Dendritic cell treated with granulocyte-macrophage colony-stimulating factor and Interleukin-4, amounts not matched to agents 40 ng/mL and 50 ng/mL, for 4 days (primary cell): Measurements from ENCODE around the gene RXRA.

Experiments
- H3K27ac Mint-ChIP-seq: one replicate; pipeline ENCODE4 v1.8.0; 2022; ENCODE audit warnings: mild to moderate bottlenecking, mixed read lengths
- H3K27me3 Mint-ChIP-seq: one replicate; pipeline ENCODE4 v1.8.0; 2022; ENCODE audit warnings: mild to moderate bottlenecking, mixed read lengths
- H3K36me3 Mint-ChIP-seq: one replicate; pipeline ENCODE4 v1.8.0; 2022; ENCODE audit warnings: low read depth, mixed read lengths
- H3K4me1 Mint-ChIP-seq: one replicate; pipeline ENCODE4 v1.8.0; 2022; ENCODE audit warnings: low read depth, mixed read lengths
- H3K4me3 Mint-ChIP-seq: one replicate; pipeline ENCODE4 v1.8.0; 2022; ENCODE audit warnings: mild to moderate bottlenecking, moderate library complexity, mixed read lengths
- H3K9me3 Mint-ChIP-seq: one replicate; pipeline ENCODE4 v1.8.0; 2022; ENCODE audit warnings: mixed read lengths
- intact Hi-C: fragments of 100-400 bp; cut with micrococcal nuclease; formaldehyde crosslinking; loops from one replicate; pipeline ENCODE4 v1.15.0; 2022

The RXRA gene

GRCh38 chr9:134469041-134469875 is 143.0 kb downstream of the RXRA start:
- H3K36me3 Mint-ChIP-seq = no peaks in the 10 kb centered on the region
- no peak overlapping the region for H3K27ac Mint-ChIP-seq

GRCh38 chr9:134472256-134472655 is 146.0 kb downstream of the RXRA start:
- no peaks in the 10 kb centered on the region for H3K4me1 Mint-ChIP-seq
- no peaks in the 10 kb centered on the region for H3K9me3 Mint-ChIP-seq
- no peak overlapping the region for H3K27ac Mint-ChIP-seq
- intact Hi-C loops = no loop called here
- no peaks in the 10 kb centered on the region for H3K36me3 Mint-ChIP-seq
- peaks cover 24% of the 10 kb centered on the region for H3K27me3 Mint-ChIP-seq
- H3K4me3 Mint-ChIP-seq = no peak overlapping the region

More at GRCh38 chr9:134469041-134469875, 143.0 kb downstream of the RXRA start:
- intact Hi-C loops = no loop called here
- H3K9me3 Mint-ChIP-seq = no peaks in the 10 kb centered on the region
- H3K4me3 Mint-ChIP-seq = no peak overlapping the region
- H3K27me3 Mint-ChIP-seq = peaks cover 29% of the 10 kb centered on the region
- H3K4me1 Mint-ChIP-seq = no peaks in the 10 kb centered on the region

- peaks cover 14% of the 10 kb centered on the region for H3K27me3 Mint-ChIP-seq
Measured at GRCh38 chr9:134473141-134474054, 147.1 kb downstream of the RXRA start.

GRCh38 chr9:134474055-134474370 is 147.8 kb downstream of the RXRA start:
- Mint-ChIP-seq H3K36me3 (no peaks in the 10 kb centered on the region), H3K27ac (no peak overlapping the region), H3K4me1 (no peaks in the 10 kb centered on the region), H3K27me3 (peaks cover 14% of the 10 kb centered on the region), H3K4me3 (no peak overlapping the region), H3K9me3 (no peaks in the 10 kb centered on the region)
- intact Hi-C loops = no loop called here

More at GRCh38 chr9:134473141-134474054, 147.1 kb downstream of the RXRA start:
- no peaks in the 10 kb centered on the region for H3K4me1 Mint-ChIP-seq
- intact Hi-C loops = no loop called here
- H3K36me3 Mint-ChIP-seq = no peaks in the 10 kb centered on the region
- H3K9me3 Mint-ChIP-seq = no peaks in the 10 kb centered on the region
- H3K27ac Mint-ChIP-seq = no peak overlapping the region
- no peak overlapping the region for H3K4me3 Mint-ChIP-seq

GRCh38 chr9:134475011-134475790 is 148.9 kb downstream of the RXRA start:
- H3K27ac Mint-ChIP-seq = no peak overlapping the region
- H3K9me3 Mint-ChIP-seq = no peaks in the 10 kb centered on the region
- H3K4me3 Mint-ChIP-seq = no peak overlapping the region
- peaks cover 14% of the 10 kb centered on the region for H3K27me3 Mint-ChIP-seq
- intact Hi-C loops = no loop called here
- no peaks in the 10 kb centered on the region for H3K36me3 Mint-ChIP-seq
- no peaks in the 10 kb centered on the region for H3K4me1 Mint-ChIP-seq

DNA sequence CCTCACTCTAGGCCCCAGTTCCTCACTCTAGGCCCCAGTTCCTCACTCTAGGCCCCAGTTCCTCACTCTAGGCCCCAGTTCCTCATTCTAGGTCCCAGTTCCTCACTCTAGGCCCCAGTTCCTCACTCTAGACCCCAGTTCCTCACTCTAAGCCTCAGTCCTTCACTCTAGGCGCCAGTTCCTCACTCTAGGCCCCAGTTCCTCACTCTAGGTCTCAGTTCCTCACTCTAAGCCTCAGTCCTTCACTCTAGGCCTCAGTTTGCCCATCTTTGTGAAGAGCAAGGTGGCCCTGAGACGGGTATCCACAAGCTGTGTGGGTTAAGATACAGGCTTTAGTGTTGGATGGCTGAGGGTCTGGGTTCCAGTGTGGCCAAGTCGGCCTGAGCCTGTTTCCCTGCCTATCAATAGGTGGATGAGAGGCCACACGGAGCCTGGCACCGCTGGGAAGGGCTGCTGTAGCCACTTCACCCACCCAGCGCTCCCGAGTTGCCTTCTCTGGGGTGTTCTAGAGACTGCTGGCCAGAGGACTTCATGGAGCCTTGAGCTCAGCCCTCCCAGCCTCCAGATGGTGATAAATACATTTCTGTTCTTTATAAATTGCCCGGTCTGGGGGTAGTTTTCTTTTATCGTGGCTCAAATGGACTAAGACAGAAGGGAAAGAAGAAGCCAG is 150.2 kb downstream of the RXRA start:
- Mint-ChIP-seq H3K27me3 (peaks cover 14% of the 10 kb centered on the region), H3K4me1 (no peaks in the 10 kb centered on the region), H3K9me3 (no peaks in the 10 kb centered on the region), H3K4me3 (no peak overlapping the region), H3K27ac (no peak overlapping the region), H3K36me3 (no peaks in the 10 kb centered on the region)
- intact Hi-C loops = no loop called here

DNA sequence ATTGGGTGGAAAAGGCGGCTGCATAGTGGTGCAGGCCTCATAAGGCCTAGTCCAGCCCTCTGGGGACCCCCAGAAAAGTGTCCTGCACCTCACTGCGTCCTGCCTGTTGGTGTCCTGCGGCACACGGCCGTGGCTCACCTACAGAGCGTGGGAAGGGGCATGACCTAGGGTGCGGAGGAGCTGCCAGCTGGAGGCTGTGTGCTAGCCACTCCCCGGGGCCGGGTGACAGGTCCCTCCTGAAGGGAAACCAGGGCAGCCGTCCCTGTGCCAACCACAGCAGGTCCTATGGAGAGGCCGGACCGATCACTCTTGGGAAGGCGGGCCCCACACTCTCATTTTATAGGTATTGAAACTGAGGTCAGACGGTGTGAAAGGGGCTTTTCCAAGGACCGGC is 150.7 kb downstream of the RXRA start:
- Mint-ChIP-seq H3K27ac (no peak overlapping the region), H3K9me3 (no peaks in the 10 kb centered on the region), H3K36me3 (no peaks in the 10 kb centered on the region), H3K4me1 (no peaks in the 10 kb centered on the region), H3K4me3 (no peak overlapping the region), H3K27me3 (peaks cover 14% of the 10 kb centered on the region)
- intact Hi-C loops = no loop called here

GRCh38 chr9:134477342-134477925 is 151.2 kb downstream of the RXRA start:
- no peak overlapping the region for H3K4me3 Mint-ChIP-seq
- H3K9me3 Mint-ChIP-seq = no peaks in the 10 kb centered on the region
- no peak overlapping the region for H3K27ac Mint-ChIP-seq
- peaks cover 10% of the 10 kb centered on the region for H3K27me3 Mint-ChIP-seq
- no peaks in the 10 kb centered on the region for H3K36me3 Mint-ChIP-seq
- intact Hi-C loops = no loop called here
- no peaks in the 10 kb centered on the region for H3K4me1 Mint-ChIP-seq

DNA sequence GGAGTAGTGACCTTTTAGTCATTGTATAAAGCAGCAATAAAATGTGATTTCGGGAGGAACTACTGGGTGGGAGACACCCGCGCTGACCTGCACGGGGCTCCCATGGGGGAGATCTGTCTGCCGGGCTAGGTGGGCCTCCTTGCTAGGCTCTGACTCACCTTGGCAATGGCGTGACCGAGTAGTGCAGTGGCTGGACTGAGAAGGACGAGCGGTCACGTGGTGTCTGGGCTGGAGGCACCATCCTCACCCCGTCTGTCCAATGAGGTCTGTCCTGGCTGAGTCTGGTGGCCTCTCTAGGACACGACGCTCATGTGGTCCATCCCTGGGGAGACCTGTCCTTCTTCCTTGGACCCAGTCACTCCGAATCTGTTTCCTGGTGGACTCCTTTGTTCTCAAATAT is 151.7 kb downstream of the RXRA start:
- Mint-ChIP-seq H3K27ac (no peak overlapping the region), H3K4me1 (no peaks in the 10 kb centered on the region), H3K9me3 (no peaks in the 10 kb centered on the region), H3K4me3 (no peak overlapping the region), H3K36me3 (no peaks in the 10 kb centered on the region), H3K27me3 (peaks cover 10% of the 10 kb centered on the region)
- intact Hi-C loops = no loop called here

DNA sequence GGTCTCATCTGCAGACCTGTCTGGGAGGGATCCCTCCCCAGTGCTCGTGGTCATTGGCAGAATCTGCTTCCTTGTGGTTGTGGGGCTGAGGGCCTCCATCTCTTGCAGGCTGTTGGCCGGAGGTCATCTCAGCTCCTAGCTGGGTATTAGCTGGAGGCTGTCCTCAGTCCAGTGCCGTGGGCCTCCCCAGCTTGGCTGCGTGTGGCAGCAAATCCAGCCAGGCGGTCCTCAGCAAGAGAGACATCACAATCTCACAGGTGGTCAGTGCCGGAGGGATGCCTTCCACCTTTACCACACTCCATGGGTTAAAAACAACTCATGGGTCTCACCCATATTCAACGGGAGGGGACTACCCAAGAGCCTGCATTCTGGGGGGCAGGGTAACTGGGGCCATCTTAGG is 155.5 kb downstream of the RXRA start:
- Mint-ChIP-seq H3K9me3 (no peaks in the 10 kb centered on the region), H3K27me3 (peaks cover 2% of the 10 kb centered on the region), H3K27ac (no peak overlapping the region), H3K4me3 (no peak overlapping the region), H3K4me1 (no peaks in the 10 kb centered on the region), H3K36me3 (no peaks in the 10 kb centered on the region)
- intact Hi-C loops = no loop called here

GRCh38 chr9:134482226-134482625 is 156.0 kb downstream of the RXRA start:
- H3K4me3 Mint-ChIP-seq = no peak overlapping the region
- H3K27me3 Mint-ChIP-seq = peaks cover 2% of the 10 kb centered on the region
- H3K36me3 Mint-ChIP-seq = no peaks in the 10 kb centered on the region
- H3K27ac Mint-ChIP-seq = no peak overlapping the region
- H3K4me1 Mint-ChIP-seq = no peaks in the 10 kb centered on the region
- H3K9me3 Mint-ChIP-seq = no peaks in the 10 kb centered on the region
- intact Hi-C loops = no loop called here

DNA sequence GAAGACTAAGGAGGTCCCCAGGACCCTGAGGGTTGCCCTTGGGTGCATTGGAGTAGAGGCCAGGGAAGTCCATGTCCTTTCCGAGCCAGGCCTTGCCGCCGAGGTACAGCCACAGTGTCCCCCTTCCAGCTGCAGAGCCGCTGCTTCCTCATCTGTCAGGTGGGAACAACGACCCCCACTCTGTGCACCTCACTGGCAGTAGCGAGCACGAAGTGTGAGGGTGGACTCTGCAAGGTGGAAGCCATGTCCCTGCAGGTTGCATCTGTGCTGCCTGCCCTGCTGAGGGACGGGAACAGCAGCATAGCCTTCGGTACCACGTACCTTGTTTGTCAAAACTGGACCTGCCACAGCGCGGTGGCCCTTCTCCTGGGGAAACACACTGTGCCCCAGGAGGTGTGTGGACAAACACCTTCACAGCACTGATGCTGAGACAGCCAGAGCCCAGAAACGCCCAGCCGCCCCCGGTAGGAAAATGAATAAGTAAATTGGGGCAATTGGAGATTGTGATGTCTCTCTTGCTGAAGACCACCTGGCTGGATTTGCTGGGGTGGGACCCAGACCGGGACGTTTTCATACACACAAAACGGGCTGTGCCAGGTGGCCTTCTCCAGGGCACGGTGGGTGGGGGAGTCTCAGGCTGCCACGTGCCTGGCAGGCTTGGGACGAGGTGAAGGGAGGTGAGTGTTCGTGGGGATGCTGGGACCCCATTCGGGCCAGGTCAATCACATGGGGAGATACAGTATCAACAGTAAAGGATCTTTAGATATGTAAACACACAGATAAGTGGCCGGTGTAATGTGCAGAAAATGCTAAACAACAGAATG is 157.3 kb downstream of the RXRA start:
- H3K36me3 Mint-ChIP-seq = no peaks in the 10 kb centered on the region
- no peak overlapping the region for H3K27ac Mint-ChIP-seq
- no peaks in the 10 kb centered on the region for H3K9me3 Mint-ChIP-seq
- H3K27me3 Mint-ChIP-seq = peaks cover 2% of the 10 kb centered on the region
- no peak overlapping the region for H3K4me3 Mint-ChIP-seq
- H3K4me1 Mint-ChIP-seq = no peaks in the 10 kb centered on the region
- intact Hi-C loops = no loop called here
